ENCODE results near the gene NXPH2. TPM values are rescaled to one million over a fixed set of nuclear protein-coding genes. Genes with fewer than 3 reads are reported as not detected.
"Not testable (repeated sequence)": the region's sequence is repeated elsewhere in the genome, so short reads cannot be mapped to it uniquely, and the experiment has no call there.

Gene NXPH2
- total RNA-seq, 2 experiments from 2014 or later: not detected

DNA sequence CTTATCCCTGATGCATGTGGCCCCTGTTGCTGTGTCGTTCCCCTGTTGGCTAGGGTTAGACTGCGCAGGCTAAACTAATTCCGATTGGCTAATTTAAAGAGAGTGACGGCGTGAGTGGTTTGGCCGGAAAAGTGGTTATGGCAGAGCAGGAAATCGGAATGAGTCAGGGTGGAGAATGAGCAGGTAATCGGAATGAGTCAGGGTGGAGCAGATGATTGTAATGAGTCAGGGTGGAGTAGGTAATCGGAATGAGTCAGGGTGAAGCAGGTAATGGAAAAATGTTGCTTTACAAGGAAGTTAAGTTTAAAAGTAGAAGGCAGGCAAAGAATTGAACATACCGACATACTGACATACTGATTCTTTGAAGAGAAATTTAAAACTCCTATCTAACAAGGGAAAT lies 135.4 kb downstream of the NXPH2 start:
- CTCF ChIA-PET; H3K9me3 Mint-ChIP-seq; H3K4me1 Mint-ChIP-seq (ENCODE audit: low read depth); POLR2A ChIA-PET; H3K27ac Mint-ChIP-seq; intact Hi-C loops (cut with micrococcal nuclease); H3K27me3 Mint-ChIP-seq; H3K36me3 Mint-ChIP-seq; H3K4me3 Mint-ChIP-seq: not testable (repeated sequence)
- peak; percentile 8 for DNase-seq

GRCh38 chr2:138640921-138641676 lies 139.1 kb downstream of the NXPH2 start:
- no peak overlapping the region for H3K27ac Mint-ChIP-seq
- POLR2A ChIA-PET: no interaction called here
- intact Hi-C loops (cut with micrococcal nuclease): no loop called here

GRCh38 chr2:138637686-138638085 lies 142.5 kb downstream of the NXPH2 start:
- no peaks in the 10 kb centered on the region for H3K36me3 Mint-ChIP-seq
- H3K27me3 Mint-ChIP-seq: peaks cover 5% of the 10 kb centered on the region
- no peak overlapping the region for H3K4me3 Mint-ChIP-seq
- intact Hi-C loops (cut with micrococcal nuclease): no loop called here
- no peak for DNase-seq
- H3K9me3 Mint-ChIP-seq: no peaks in the 10 kb centered on the region
- POLR2A ChIA-PET: no interaction called here
- H3K4me1 Mint-ChIP-seq (ENCODE audit: low read depth): no peaks in the 10 kb centered on the region
- no peak overlapping the region for H3K27ac Mint-ChIP-seq
- CTCF ChIA-PET: no interaction called here

More at GRCh38 chr2:138640921-138641676, 139.1 kb downstream of the NXPH2 start:
- Mint-ChIP-seq H3K27me3 (peaks cover 5% of the 10 kb centered on the region), H3K9me3 (no peaks in the 10 kb centered on the region), H3K36me3 (no peaks in the 10 kb centered on the region), H3K4me1 (ENCODE audit: low read depth) (no peaks in the 10 kb centered on the region), H3K4me3 (no peak overlapping the region)
- CTCF ChIA-PET: no interaction called here
- no peak for DNase-seq

DNA sequence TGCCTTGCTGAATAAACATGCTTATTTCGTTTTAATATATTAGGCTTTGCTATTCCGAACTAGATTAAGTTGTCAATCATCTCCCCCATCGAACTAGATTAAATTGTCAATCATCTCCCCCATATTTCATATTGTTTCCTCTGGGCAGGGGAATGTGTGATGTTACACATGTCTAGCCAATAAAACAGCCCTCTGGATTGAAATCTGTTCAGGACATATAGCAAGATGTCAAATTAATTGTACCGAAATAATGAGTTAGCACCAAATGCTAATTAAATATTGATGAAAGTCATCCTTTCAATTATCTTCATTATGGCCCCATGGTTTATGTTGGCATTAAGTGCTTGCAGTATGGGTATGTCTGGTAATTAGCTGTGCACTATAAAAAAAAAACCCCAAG lies 143.1 kb downstream of the NXPH2 start:
- Mint-ChIP-seq H3K27me3 (peaks cover 2% of the 10 kb centered on the region), H3K36me3 (no peaks in the 10 kb centered on the region), H3K4me1 (ENCODE audit: low read depth) (no peaks in the 10 kb centered on the region), H3K27ac (no peak overlapping the region), H3K9me3 (no peaks in the 10 kb centered on the region), H3K4me3 (no peak overlapping the region)
- ChIA-PET CTCF (no interaction called here), POLR2A (no interaction called here)
- intact Hi-C loops (cut with micrococcal nuclease): no loop called here
- no peak for DNase-seq

DNA sequence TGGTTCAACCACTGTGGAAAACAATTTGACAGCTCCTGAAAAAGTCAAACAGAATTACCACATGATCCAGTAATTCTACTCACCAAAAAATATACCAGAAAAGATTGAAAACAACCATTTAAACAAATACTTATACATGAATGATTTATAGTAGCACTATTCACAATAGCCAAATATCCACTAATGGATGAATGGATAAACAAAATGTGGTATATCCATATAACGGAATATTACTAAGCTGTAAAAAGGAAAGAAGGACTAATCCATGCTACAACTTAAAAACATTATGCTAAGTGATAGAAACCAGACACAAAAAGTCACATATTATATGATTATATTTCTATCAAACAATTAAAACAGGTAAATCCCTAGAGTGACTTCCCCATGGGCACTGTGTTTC lies 147.1 kb downstream of the NXPH2 start:
- Mint-ChIP-seq H3K27me3 (peaks cover 4% of the 10 kb centered on the region), H3K36me3 (no peaks in the 10 kb centered on the region), H3K9me3 (no peaks in the 10 kb centered on the region), H3K4me1 (ENCODE audit: low read depth) (no peaks in the 10 kb centered on the region), H3K4me3 (no peak overlapping the region), H3K27ac (no peak overlapping the region)
- DNase-seq: no peak
- POLR2A ChIA-PET: no interaction called here
- intact Hi-C loops (cut with micrococcal nuclease): no loop called here
- CTCF ChIA-PET: no interaction called here

DNA sequence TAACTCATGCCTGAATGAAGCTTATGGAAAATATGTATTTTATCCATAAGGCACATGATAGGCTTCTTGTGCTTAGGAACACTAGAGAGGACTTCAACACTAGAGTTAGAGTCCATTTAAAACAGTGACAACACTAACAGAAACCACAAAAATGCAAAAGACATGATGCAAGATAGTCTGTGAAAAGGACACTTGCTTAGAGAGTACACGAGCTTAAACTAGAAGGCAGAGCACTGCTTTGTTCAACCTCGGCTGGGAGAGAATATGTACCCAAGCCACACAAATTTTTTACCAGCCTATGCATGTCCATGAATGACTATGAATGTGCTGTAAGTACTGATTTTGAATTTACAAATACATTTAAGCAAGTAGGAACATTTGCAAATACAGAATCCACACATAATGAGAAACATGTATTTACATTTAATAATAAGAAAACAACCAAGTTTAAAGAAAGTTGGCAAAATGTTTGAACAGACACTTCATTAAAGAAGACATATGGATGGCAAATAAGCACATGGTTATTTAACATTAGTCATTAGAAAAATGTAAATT lies 148.0 kb downstream of the NXPH2 start:
- ChIA-PET POLR2A (no interaction called here), CTCF (no interaction called here)
- peaks cover 6% of the 10 kb centered on the region for H3K27me3 Mint-ChIP-seq
- no peak overlapping the region for H3K4me3 Mint-ChIP-seq
- no peaks in the 10 kb centered on the region for H3K4me1 Mint-ChIP-seq (ENCODE audit: low read depth)
- H3K9me3 Mint-ChIP-seq: no peaks in the 10 kb centered on the region
- H3K36me3 Mint-ChIP-seq: no peaks in the 10 kb centered on the region
- H3K27ac Mint-ChIP-seq: no peak overlapping the region
- intact Hi-C loops (cut with micrococcal nuclease): no loop called here
- DNase-seq: no peak

GRCh38 chr2:138630164-138630563 lies 150.0 kb downstream of the NXPH2 start:
- H3K27ac Mint-ChIP-seq: no peak overlapping the region
- no peaks in the 10 kb centered on the region for H3K36me3 Mint-ChIP-seq

GRCh38 chr2:138626148-138626547 lies 154.0 kb downstream of the NXPH2 start:
- no peaks in the 10 kb centered on the region for H3K36me3 Mint-ChIP-seq
- ChIA-PET POLR2A (no interaction called here), CTCF (no interaction called here)
- H3K27ac Mint-ChIP-seq: no peak overlapping the region
- DNase-seq: no peak
- peaks cover 12% of the 10 kb centered on the region for H3K27me3 Mint-ChIP-seq
- H3K9me3 Mint-ChIP-seq: no peaks in the 10 kb centered on the region
- intact Hi-C loops (cut with micrococcal nuclease): no loop called here
- H3K4me1 Mint-ChIP-seq (ENCODE audit: low read depth): no peaks in the 10 kb centered on the region
- no peak overlapping the region for H3K4me3 Mint-ChIP-seq

More at GRCh38 chr2:138630164-138630563, 150.0 kb downstream of the NXPH2 start:
- DNase-seq: no peak
- Mint-ChIP-seq H3K27me3 (peaks cover 10% of the 10 kb centered on the region), H3K4me1 (ENCODE audit: low read depth) (no peaks in the 10 kb centered on the region), H3K9me3 (no peaks in the 10 kb centered on the region), H3K4me3 (no peak overlapping the region)
- intact Hi-C loops (cut with micrococcal nuclease): no loop called here
- CTCF ChIA-PET: no interaction called here
- POLR2A ChIA-PET: no interaction called here

DNA sequence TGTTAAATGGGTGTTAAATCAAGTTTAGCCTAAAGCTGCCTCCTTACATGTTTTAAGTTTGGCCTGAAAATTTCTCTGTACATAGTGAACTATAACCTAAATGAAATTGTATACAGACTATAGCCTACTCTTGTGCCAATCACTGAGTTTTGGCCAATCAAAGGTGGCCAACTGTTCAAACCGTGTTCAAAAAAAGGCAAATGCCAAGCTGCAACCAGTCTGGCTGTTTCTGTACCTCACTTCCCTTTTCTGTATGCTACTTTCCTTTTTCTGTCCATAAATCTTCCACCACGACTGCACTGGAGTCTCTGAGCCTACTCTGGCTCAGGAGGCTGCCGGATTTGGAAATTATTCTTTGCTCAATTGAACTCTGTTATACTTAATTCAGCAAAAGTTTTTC lies 157.6 kb downstream of the NXPH2 start:
- POLR2A ChIA-PET: no interaction called here
- H3K27ac Mint-ChIP-seq: no peak overlapping the region
- H3K4me3 Mint-ChIP-seq: no peak overlapping the region
- no peaks in the 10 kb centered on the region for H3K36me3 Mint-ChIP-seq
- intact Hi-C loops (cut with micrococcal nuclease): no loop called here
- H3K27me3 Mint-ChIP-seq: peaks cover 13% of the 10 kb centered on the region
- CTCF ChIA-PET: no interaction called here
- no peaks in the 10 kb centered on the region for H3K4me1 Mint-ChIP-seq (ENCODE audit: low read depth)
- no peaks in the 10 kb centered on the region for H3K9me3 Mint-ChIP-seq
- no peak for DNase-seq

DNA sequence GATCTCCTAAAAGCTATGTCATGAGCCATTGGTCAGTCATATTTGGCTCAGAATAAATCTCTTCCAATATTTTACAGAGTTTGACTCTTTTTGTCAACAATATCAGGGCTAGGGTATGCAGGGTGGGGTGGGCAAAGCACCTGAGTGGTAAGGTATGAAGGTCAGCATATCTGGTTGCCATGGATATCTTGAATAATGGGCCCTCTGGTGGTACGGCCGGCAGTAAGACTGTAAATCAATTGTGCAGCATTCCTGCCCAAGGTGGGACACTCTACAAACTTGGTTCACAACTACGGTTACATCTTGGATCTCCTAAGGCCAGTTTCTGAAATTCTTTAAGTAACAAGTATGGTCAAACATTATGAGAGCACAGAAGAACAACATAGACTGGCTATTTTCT lies 159.1 kb downstream of the NXPH2 start:
- Mint-ChIP-seq H3K27me3 (peaks cover 11% of the 10 kb centered on the region), H3K36me3 (no peaks in the 10 kb centered on the region), H3K9me3 (no peaks in the 10 kb centered on the region), H3K27ac (no peak overlapping the region), H3K4me1 (ENCODE audit: low read depth) (no peaks in the 10 kb centered on the region), H3K4me3 (no peak overlapping the region)
- POLR2A ChIA-PET: no interaction called here
- no peak for DNase-seq
- CTCF ChIA-PET: no interaction called here
- intact Hi-C loops (cut with micrococcal nuclease): no loop called here

DNA sequence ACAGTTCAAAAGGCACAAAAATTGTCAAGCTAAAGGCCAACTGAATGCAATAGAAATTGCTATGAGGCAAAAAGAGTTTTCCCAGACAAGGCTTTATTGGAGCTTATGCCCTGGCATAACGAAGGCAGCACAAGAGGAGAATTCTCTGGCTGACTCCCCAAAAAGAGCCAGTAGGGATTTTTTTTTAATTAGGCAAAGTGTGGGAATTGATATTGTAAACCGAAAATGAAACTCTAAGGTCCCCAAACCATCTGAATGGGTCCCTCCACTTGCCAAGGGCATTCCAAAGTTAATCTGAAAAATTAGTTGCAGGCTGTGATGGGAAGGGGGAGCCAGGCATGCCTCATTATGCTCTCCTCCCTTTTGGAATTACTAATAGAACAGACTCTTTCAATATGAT lies 159.8 kb downstream of the NXPH2 start:
- H3K27ac Mint-ChIP-seq: no peak overlapping the region
- intact Hi-C loops (cut with micrococcal nuclease): no loop called here
- POLR2A ChIA-PET: no interaction called here

More for the DNA sequence above, 159.8 kb downstream of the NXPH2 start:
- CTCF ChIA-PET: no interaction called here
- H3K4me1 Mint-ChIP-seq (ENCODE audit: low read depth): no peaks in the 10 kb centered on the region
- H3K36me3 Mint-ChIP-seq: no peaks in the 10 kb centered on the region
- H3K9me3 Mint-ChIP-seq: no peaks in the 10 kb centered on the region
- H3K27me3 Mint-ChIP-seq: peaks cover 9% of the 10 kb centered on the region
- H3K4me3 Mint-ChIP-seq: no peak overlapping the region
- no peak for DNase-seq

All from activated CD4-positive, alpha-beta memory T cell treated with anti-CD3 and anti-CD28 coated beads for 36 hours (primary cell).